GM19043 (cell line): ENCODE data around the gene PREP.
"Not testable (repeated sequence)": the region's sequence is repeated elsewhere in the genome, so short reads cannot be mapped to it uniquely, and the experiment has no call there.

Experiments
- ATAC-seq: cut with Tn5 transposase; IDR thresholded peaks from one replicate; pipeline ENCODE4 v1.9.1; 2021; ENCODE audit warnings: low read depth; ENCODE audit not compliant: unreplicated experiment

Gene PREP

GRCh38 chr6:105276374-105276773 is 126.5 kb downstream of the PREP start:
- ATAC-seq, result no peak

GRCh38 chr6:105275542-105275941 is 127.3 kb downstream of the PREP start:
- no peak for ATAC-seq

GRCh38 chr6:105274678-105275077 is 128.2 kb downstream of the PREP start:
- no peak for ATAC-seq

- no peak for ATAC-seq
Measured at GRCh38 chr6:105273589-105273988, 129.3 kb downstream of the PREP start.

- no peak for ATAC-seq
Measured at GRCh38 chr6:105272786-105273185, 130.1 kb downstream of the PREP start.

GRCh38 chr6:105270511-105270910 is 132.4 kb downstream of the PREP start:
- ATAC-seq, result no peak

- ATAC-seq, result no peak
Measured at GRCh38 chr6:105269390-105269789, 133.5 kb downstream of the PREP start.

- no peak for ATAC-seq
Measured at GRCh38 chr6:105263685-105264610, 138.9 kb downstream of the PREP start.

- ATAC-seq, result no peak
Measured at GRCh38 chr6:105259913-105260889, 142.7 kb downstream of the PREP start.

GRCh38 chr6:105258816-105259215 is 144.1 kb downstream of the PREP start:
- no peak for ATAC-seq

GRCh38 chr6:105257340-105257739 is 145.5 kb downstream of the PREP start:
- no peak for ATAC-seq

- ATAC-seq, result no peak
Measured at GRCh38 chr6:105256619-105257018, 146.3 kb downstream of the PREP start.

GRCh38 chr6:105253787-105254186 is 149.1 kb downstream of the PREP start:
- no peak for ATAC-seq

GRCh38 chr6:105251689-105252088 is 151.2 kb downstream of the PREP start:
- no peak for ATAC-seq

- ATAC-seq, result no peak
Measured at GRCh38 chr6:105250533-105250932, 152.3 kb downstream of the PREP start.

- ATAC-seq, result no peak
Measured at GRCh38 chr6:105243487-105243886, 159.4 kb downstream of the PREP start.

GRCh38 chr6:105235155-105235554 is 167.7 kb downstream of the PREP start:
- no peak for ATAC-seq

- ATAC-seq, result not testable (repeated sequence)
Measured at GRCh38 chr6:105231771-105232170, 171.1 kb downstream of the PREP start.
